Neural cell (in vitro differentiated cells): ENCODE measurements around the gene BCOR.

Experiments used
- CTCF ChIP-seq: fragments of 450-650 bp; IDR thresholded peaks from 2 replicates; pipeline ENCODE4 v1.5.1; 2014; ENCODE audit warnings: antibody characterized with exemption, mild to moderate bottlenecking, moderate library complexity; ENCODE audit not compliant: poor library complexity, severe bottlenecking
- POLR2AphosphoS5 ChIP-seq: IDR thresholded peaks from 2 replicates; pipeline ENCODE4 v1.6.1; 2012
- REST ChIP-seq: IDR thresholded peaks from 2 replicates; pipeline ENCODE4 v1.6.1; 2012; ENCODE audit warnings: borderline replicate concordance
- TAF1 ChIP-seq: IDR thresholded peaks from 2 replicates; pipeline ENCODE4 v1.6.1; 2012; ENCODE audit warnings: low read depth

GRCh38 chrX:40103565-40104323 is 6.0 kb upstream of the BCOR start:
- TF ChIP-seq CTCF (no peak), REST (no peak), POLR2AphosphoS5 (no peak), TAF1 (no peak)
